HG03520 (cell line): ENCODE measurements around the gene SMC3.
A peak's percentile ranks its signal among the peaks of the same experiment; 100 is the strongest.

Experiments used
- ATAC-seq: cut with Tn5 transposase; IDR thresholded peaks from one replicate; pipeline ENCODE4 v1.9.1; 2021; ENCODE audit warnings: mild to moderate bottlenecking, moderate library complexity; ENCODE audit not compliant: unreplicated experiment

Gene SMC3

DNA sequence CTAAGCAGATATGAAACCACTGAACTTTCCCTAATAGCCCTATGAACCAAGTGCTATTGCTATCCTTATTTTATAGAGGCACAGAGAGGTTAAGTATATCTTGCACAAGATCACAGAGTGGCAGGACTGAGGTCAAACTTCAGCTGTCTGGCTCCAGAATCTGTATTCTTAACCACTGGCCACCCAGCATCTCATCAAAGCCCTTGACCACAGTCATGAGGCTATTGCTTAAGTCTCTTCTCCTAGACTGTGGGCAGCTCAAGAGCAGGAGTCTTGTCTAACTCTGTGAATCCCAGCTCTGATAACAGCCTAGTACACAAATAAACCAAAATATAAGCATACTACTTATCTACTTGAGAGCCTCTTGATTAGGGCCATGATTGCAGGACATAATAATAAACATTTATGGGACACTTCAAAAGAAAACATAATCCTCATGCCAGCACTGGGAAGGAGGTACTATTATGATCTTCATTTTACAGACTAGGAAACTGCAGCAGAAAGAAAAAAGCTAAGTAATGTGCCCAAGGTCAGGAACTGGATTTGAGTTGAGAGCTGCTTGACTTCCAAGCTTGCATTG lies 22.4 kb upstream of the SMC3 start:
- ATAC-seq, result no peak

DNA sequence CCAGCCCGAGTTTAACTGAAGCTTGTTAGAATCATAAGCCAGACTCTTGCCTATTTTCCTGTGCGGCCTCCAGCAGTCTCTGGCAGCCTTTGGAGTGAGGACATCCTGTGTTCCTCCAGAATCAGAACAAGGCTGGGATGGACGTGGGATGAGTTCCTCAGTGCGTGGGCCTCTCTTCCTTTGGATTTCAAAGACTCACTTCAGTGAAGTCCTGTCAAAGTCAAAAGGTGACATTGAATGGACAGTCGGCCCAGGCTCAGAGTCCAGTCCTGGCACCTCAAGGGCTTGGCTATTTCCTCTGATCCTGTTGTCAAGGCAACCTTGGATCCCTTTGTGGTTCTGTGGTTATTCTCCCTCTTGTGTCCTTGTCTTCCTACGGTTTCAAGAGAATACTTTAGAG lies 21.4 kb upstream of the SMC3 start:
- no peak for ATAC-seq

DNA sequence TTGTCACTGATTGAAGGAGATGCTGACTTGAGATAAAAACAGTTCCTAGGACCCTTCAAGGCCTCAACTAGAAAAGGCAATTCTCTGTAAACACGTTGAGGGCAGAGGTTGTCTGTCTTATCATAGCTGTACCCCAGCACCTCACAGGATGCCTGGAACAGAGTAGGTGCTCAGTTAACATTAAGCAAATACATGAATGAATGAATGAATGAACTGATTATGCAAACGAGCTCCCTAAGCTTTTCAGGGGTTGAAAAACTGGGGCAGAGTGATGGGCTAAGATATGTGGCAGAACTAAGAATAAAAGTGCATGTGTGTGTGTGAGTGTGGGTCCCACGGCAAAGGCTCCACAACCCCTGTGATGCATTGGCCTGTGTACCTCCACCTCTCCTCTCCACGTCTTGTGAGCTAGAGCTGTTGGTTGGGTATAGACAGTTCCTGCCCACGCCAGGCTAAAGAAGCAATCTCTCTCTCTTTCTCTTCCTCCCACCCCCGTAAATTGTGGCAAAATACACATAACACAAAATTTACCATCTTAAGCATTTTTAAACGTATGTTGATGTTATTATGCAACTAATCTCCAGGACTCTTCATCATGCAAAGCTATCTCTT lies 20.9 kb upstream of the SMC3 start:
- no peak for ATAC-seq

DNA sequence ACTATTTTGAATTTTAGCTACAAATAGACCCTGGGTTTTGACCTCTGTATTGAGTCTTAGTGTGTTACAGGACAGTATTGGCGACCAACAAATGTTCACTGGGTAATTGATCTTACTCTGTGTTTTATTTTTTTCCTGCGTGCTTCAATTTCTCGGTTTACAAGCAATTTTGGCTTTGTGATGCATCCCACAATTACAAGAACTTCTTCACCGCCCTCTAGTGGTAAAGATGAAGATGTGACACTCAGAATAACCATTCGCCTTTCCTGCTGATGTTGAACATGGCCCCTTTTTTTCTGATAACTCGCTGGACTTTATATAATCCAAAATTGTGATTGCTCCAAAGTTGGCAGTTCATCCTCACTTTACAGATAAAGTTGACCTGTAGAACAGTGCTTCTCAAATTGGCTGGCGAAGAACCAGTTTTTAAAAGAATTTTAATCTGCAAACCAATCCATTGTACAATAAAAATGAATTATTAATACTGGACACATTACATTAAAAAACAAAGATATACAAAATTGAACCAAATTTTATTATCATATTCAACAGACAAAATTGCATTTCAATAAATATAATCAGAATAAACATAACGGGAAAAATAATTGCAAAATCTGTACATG lies 20.2 kb upstream of the SMC3 start:
- ATAC-seq, result peak; percentile 51

- no peak for ATAC-seq
Measured at GRCh38 chr10:110548002-110548401, 19.5 kb upstream of the SMC3 start.

DNA sequence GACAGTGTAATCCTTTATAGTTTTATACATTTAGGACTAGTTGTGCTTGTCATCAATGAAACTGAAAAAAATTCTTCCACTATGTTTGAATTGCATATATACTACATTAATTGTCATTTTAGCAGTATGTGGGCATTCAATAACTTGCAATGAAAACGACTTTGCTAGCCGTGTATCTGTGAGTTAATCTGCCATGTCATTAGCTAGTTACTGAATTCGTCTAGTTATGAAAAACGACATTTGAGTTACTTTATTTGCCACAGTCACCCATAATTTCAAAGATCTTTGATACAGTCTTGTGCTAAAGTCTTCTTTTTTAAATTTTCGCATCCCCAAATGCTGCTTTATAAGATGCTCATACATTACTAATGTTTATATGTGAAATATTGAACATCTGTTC lies 18.3 kb upstream of the SMC3 start:
- ATAC-seq, result no peak

DNA sequence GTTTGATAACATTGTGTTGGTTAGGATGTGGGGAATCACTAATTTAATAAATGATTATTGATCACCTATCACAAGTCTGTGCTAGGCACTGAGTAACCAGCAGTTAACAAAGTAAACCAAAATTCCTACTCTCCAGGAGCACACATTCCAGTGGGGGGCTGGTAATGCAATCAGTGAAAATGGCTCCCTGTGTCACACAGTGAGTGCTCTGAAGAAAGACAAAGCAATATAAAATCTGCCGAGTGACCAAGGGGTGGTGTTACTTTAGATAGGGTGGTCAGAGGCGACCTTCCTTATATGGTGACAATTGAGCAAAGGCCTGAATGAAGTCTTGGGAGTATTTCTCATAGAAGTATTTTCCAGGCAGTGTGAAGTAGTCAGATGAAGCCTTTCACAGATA lies 13.6 kb upstream of the SMC3 start:
- ATAC-seq, result no peak

DNA sequence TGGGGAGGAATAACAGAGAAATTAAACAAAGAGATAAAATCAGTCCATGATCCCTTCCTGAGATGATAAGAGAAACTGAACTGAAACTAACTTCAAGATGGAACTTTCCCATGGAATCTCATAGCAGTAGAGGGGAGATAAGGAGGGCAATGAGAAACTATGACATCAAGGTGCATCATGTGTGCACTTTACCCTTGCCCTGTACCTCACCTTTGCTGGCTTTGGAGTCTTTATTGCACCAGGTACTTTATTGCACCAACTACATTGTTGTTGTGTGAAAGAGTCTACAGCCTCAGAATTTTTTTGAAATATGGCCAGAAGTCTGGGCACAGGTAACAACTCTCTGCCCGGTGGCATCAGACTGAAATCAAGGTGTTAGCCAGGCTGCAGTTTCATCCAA lies 11.2 kb upstream of the SMC3 start:
- ATAC-seq, result no peak

DNA sequence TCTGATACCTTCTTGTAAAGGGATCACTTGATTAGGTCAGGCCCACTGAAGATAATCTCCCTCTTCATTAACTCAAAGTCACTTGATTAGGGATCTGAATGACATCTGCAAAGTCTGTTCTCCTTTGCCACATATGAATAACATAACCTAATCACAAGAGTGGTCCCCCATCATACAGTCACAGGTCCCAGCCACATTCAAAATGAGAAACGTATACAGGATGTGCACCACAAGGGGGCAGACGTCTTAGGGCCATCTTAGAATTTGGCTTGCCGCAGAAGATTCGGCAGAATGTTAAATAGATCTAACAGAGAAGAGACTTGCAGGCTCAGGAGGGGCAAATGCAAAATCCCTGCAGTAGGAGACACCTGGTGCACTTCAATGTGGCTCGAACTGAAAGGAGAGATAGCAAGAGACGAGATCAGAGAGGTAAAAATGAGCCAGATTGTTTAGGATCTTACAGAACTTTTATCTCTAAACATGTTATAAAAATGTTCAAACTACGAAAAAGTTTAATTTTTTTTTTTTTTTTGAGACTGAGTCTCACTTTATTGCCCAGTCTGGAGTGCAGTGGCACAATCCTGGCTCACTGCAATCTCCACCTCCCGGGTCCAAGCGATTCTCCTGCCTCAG lies 10.4 kb upstream of the SMC3 start:
- peak; percentile 77 for ATAC-seq

GRCh38 chr10:110558041-110558440 lies 9.5 kb upstream of the SMC3 start:
- no peak for ATAC-seq

- ATAC-seq, result no peak
Measured at GRCh38 chr10:110560012-110560411, 7.5 kb upstream of the SMC3 start.

GRCh38 chr10:110561292-110561691 lies 6.2 kb upstream of the SMC3 start:
- no peak for ATAC-seq

- no peak for ATAC-seq
Measured at GRCh38 chr10:110562348-110562747, 5.1 kb upstream of the SMC3 start.

- ATAC-seq, result no peak
Measured at GRCh38 chr10:110563132-110563531, 4.4 kb upstream of the SMC3 start.

DNA sequence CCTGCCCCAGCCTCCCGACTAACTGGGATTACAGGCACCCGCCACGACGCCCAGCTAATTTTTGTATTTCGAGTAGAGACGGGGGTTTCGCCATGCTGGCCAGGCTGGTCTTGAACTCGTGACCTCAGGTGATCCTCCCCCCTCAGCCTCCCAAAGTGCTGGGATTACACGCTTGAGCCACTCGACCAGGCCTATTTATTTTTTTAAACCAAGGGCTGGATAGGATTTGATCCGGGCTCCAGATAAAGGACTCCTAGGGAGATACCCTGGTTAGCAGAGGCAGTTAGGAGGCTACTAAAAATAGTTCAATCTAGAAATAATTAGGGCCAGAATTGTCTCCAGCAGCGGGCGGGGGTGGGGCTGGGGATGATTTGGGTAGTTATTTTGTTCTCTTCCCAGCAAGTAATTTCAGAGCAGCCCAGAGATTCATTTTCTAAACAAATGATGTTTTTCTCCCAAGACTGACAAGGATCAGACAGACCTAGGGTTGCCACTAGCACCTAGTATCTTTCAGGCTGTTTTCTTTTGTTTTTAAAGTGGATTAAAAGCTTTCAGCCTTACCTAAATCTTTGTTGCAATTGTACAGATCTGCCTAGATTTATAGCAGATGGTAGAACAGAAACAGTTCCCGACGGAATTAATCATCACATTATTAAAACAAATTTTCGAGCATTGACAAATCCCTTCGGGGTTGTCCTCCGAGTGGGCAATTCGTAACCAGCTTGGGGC lies 859 bp upstream of the SMC3 start:
- ATAC-seq, result no peak

DNA sequence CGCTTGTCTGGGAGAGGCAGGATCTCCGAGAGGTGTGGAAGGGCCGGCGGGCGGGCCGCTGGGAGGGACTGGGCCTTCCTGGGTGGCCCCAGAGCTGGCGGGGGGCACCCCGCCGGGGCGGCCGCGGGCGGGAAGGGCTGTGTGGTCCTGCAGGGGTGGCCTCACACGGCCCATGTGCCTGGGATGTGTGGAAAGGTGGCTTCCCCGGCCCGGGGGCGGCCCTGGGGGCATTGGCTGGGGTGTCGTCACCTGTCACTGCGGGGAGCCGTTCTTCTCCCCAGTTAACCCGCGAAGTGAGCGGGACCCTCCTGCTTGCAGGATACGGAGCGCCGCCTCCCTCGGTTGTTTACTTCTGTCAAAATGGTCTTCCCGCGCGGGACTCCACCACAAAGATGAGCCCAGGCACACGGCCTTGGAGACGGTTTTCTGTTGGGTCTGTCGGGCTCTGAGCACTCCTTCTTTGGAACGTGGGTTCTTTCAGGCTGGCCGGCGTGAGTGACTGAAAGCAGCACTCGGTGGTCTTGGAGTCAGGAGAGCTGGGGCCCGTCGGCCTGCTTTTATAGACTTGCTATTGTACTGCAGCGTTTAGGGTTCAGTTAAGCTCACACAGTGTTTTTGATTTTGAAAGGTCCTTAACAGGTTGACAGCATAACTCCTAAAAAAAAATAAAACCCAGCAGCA lies 700 bp downstream of the SMC3 start:
- ATAC-seq, result peak; percentile 32

DNA sequence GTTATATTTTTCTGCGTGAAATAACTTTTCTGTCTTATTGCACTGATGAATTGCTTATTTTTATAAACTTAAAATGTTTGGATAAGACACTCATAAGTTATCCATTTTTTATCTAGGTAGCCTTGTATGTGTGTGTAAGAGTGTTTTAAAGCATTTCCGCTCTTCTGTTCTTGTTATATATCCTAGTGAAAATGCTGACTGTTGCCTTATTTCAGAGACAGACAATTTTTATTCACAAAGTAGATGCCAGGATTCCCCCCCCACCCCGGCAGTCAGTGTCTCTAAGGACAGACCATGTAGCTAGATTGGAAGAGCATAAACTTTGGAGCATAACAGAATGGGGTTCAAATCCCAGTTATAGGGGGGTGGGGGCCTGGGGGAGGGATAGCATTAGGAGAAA lies 1.6 kb downstream of the SMC3 start:
- no peak for ATAC-seq

GRCh38 chr10:110569736-110570135 lies 2.2 kb downstream of the SMC3 start:
- no peak for ATAC-seq

DNA sequence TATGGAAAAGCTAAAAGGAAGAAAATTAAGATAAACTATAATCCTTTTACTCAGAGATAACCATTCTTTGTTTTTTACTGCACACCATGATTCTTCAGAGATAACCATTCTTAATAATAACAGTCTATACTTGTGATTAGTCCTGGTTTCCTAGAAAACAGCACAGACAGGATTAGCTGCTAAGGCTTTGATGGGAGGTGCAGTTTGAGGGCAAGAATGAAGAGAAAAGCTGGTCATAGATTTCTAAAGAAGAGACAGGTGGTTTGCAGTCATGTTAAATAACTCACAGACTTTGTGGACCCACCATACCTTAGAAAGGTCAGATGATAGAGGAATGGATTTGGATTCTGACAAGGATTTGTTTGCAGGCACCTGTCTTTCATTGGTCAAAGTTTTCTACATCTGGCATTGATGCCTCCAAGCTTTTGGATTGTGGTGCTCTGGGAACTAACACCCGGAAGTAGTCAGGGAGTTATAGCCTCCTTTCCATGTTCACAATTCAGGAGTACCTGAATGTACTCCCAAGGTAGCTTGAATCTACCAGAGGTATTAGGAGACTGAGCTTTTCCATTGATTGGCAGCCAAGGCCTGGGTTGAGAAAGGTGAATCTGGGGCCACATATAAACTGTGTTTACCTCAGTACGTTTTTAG lies 3.7 kb downstream of the SMC3 start:
- ATAC-seq, result no peak

DNA sequence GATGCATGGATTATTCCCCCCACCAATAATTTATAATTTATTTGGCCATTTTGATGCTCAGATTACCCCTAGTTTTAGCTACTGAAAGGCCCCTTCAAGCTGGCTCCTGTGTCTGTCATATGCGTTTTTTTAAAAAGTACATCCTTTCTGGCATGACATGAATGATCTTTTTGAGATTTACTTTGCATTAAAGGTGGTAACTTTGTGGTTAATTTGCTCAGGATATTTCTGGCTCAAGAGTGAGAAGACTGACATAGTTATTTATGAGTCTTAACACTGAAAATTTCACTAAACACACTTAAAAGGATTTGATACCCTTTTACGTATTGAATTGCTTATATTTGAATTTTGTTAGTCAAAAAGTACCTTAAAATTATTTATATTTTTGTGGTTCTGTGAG lies 5.4 kb downstream of the SMC3 start:
- no peak for ATAC-seq

GRCh38 chr10:110574420-110574819 lies 6.9 kb downstream of the SMC3 start:
- ATAC-seq, result no peak
